Femur (tissue), 1 donor: ENCODE data around the gene UPK3A.
"Not testable (repeated sequence)": the region's sequence is repeated elsewhere in the genome, so short reads cannot be mapped to it uniquely, and the experiment has no call there.

Experiments
- DNase-seq: peaks from one replicate; pipeline ENCODE4 v3.0.0-alpha.2; 2017

The UPK3A gene

GRCh38 chr22:45259754-45260394, 24.9 kb upstream of the UPK3A start:
- DNase-seq, result no peak

GRCh38 chr22:45260395-45260759, 24.4 kb upstream of the UPK3A start:
- not testable (repeated sequence) for DNase-seq

- no peak for DNase-seq
These were observed 23.2 kb upstream of the UPK3A start for GRCh38 chr22:45261407-45262088.

- DNase-seq, result no peak
These were observed 22.4 kb upstream of the UPK3A start for GRCh38 chr22:45262195-45262930.

- DNase-seq, result no peak
These were observed 21.8 kb upstream of the UPK3A start for GRCh38 chr22:45262931-45263462.

- peak; percentile 80 for DNase-seq
These were observed 21.1 kb upstream of the UPK3A start for GRCh38 chr22:45263463-45264269.

GRCh38 chr22:45265535-45265934, 19.2 kb upstream of the UPK3A start:
- no peak for DNase-seq

GRCh38 chr22:45268167-45268957, 16.4 kb upstream of the UPK3A start:
- peak; percentile 60 for DNase-seq

- DNase-seq, result peak; percentile 92
These were observed 15.5 kb upstream of the UPK3A start for GRCh38 chr22:45268958-45269844.

- no peak for DNase-seq
These were observed 14.4 kb upstream of the UPK3A start for GRCh38 chr22:45270095-45271020.

GRCh38 chr22:45271667-45272201, 13.0 kb upstream of the UPK3A start:
- DNase-seq, result peak; percentile 79

- DNase-seq, result no peak
These were observed 12.3 kb upstream of the UPK3A start for GRCh38 chr22:45272498-45272897.

GRCh38 chr22:45273452-45274075, 11.2 kb upstream of the UPK3A start:
- no peak for DNase-seq

- no peak for DNase-seq
These were observed 8.1 kb upstream of the UPK3A start for GRCh38 chr22:45276507-45277105.

- not testable (repeated sequence) for DNase-seq
These were observed 7.0 kb upstream of the UPK3A start for GRCh38 chr22:45277720-45278119.

- no peak for DNase-seq
These were observed 6.6 kb upstream of the UPK3A start for GRCh38 chr22:45278125-45278524.

- DNase-seq, result no peak
These were observed 4.2 kb upstream of the UPK3A start for GRCh38 chr22:45280587-45280980.

GRCh38 chr22:45281010-45281409, 3.7 kb upstream of the UPK3A start:
- no peak for DNase-seq
